A673 (cell line): ENCODE measurements around the gene RAB3GAP2.

Experiments
- CTCF ChIP-seq: fragments of 300-800, 200-600 bp; sonication (generic); conservative IDR thresholded peaks from 2 replicates; pipeline ENCODE4 v1.5.1; 2017; ENCODE audit warnings: low read depth, mild to moderate bottlenecking, antibody characterized with exemption, low read length, moderate library complexity, mixed read lengths
- EZH2 ChIP-seq: fragments of 200-600 bp; sonication (generic); IDR thresholded peaks from 2 replicates; pipeline ENCODE4 v1.6.1; 2017; ENCODE audit warnings: borderline replicate concordance, low read depth, mild to moderate bottlenecking, mixed read lengths, antibody characterized with exemption, low read length; ENCODE audit not compliant: poor library complexity, severe bottlenecking

- TF ChIP-seq CTCF (no peak), EZH2 (no peak)
Observed at GRCh38 chr1:220316305-220316704, 44.1 kb upstream of the RAB3GAP2 start.
